Measurements from ENCODE around the gene ZNF580.
A peak's percentile ranks its signal among the peaks of the same experiment; 100 is the strongest.

Gene ZNF580

DNA sequence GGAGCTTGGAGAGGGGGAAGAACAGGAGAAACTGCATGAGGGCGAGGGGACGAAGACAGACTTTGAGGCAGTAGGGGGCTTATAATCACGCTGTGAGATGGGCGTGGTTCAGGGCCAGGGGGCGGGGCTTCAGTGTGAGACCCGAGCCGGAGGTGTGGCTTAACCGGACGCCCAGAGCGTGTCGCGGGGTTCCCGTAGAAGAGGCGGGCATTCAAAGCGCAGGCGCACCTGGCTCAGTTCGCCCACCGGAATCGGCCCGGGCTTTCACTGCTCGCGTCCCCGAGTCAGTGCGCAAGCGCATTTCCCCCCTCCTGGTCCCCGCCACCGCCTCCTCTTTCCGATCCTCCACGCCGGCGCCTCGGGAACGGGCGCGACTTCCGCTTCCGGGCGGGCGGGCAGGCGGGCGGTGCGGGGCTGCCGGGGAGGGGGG is 35.6 kb upstream of the ZNF580 start:
- H3K27ac ChIP-seq = peak overlapping the region; percentile 95

DNA sequence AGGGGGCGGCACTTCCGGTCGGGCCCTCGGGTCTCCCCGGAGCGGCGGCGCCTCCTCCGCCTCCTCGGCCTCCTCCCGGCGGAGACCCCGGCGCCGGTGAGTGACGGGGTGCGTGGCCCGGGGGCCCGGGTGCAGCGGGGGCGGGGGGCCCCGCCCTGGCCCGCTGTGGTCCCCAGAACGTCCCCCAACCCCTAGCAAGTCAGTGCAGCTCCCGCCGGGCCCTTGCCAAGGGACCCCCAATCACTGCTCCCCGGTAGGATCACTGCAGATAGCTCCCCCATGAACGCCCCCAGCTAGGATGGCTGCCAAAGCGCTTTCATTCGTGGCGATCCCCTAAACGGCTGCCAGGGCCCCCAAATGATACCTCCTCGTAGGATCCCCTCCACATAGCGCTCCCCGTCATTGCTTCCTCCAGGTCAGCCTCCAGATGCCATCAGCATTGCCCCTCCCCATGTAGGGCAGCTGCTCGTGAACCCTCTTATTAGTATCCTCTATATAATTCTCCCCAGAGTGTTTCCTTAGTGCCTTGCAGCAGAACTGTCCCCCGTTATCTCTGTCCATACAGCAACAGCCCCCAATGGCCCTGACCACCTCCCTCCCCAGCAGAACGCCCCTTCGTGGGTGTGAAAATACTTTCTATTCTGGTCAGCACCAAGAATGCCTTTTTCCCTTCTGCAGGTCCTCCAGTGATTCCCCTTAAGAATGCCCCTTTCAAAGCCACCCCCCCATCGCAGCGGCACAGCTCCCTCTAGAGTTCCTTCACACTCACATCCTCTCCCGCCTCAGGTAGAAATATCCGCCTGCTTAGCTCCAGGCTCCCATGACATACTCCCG is 34.9 kb upstream of the ZNF580 start, which contains the start of gene ZNF865:
Gene ZNF865 (plus strand): TSS at position 11 of the 834 bp plus-strand sequence. CDS start 7,972 bp downstream, outside the sequence.
- Histone ChIP-seq H3K9ac (peak within 1 kb of the TSS; percentile 94), H3K27ac (peak within 1 kb of the TSS; percentile 95), H3K36me3 (peaks cover 56% of the 10 kb centered on the region), H3K4me3 (peak within 1 kb of the TSS; percentile 85), H3K4me2 (peak within 1 kb of the TSS; percentile 97), H3K9me3 (no peaks in the 10 kb centered on the region), H3K27me3 (no peaks in the 10 kb centered on the region), H3K4me1 (peaks cover 36% of the 10 kb centered on the region), H4K20me1 (peaks cover 39% of the 10 kb centered on the region; the same call in 1 of the 2 replicates)
- no peak for TF ChIP-seq Cebpa-rat (IDR thresholded peaks at IDR 0.05)

More for the DNA sequence above, 35.6 kb upstream of the ZNF580 start:
- Histone ChIP-seq H3K4me3 (peak overlapping the region; percentile 85), H4K20me1 (peaks cover 33% of the 10 kb centered on the region; the same call in 1 of the 2 replicates), H3K36me3 (peaks cover 50% of the 10 kb centered on the region), H3K27me3 (no peaks in the 10 kb centered on the region), H3K4me2 (peak overlapping the region; percentile 95), H3K9me3 (no peaks in the 10 kb centered on the region), H3K4me1 (peaks cover 38% of the 10 kb centered on the region), H3K9ac (peak overlapping the region; percentile 94)
- no peak for TF ChIP-seq Cebpa-rat (IDR thresholded peaks at IDR 0.05)

DNA sequence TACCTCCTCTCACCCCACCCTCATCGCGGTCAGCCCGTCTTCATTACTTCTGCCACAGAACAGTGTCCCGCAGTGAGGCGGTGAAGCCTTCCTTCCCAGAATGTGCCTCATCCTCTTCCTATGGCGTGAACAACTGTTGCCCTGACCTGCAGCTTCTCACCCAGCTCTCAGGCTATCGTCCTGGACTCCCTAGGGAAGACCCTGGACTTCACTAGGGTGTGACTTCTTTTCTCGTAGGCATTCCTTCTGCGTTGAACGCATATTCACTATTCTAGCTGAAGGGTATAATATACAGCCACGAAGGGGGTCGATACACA is 34.4 kb upstream of the ZNF580 start:
- Histone ChIP-seq H3K27ac (peak overlapping the region; percentile 95; the same call in 1 of the 2 replicates), H3K4me1 (peaks cover 30% of the 10 kb centered on the region)

DNA sequence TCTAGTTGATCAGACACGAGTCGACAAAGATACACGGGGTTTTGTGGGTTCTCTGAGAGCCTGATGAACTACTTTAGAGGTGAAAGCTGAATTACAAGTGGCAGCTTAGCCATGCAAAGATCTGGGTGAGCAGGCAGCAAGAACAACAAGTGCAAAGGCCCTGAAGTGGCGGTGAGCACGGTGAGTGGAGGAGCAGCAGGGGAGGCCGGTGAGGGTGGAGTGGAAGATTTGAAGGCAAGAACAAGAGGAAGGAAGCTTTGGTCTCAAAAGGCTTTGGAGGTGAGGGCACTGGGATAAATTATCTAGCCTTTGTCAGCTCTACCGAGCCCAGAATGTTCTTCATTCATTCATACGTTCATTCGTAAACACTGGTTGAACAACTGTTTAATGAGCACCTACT is 34.0 kb upstream of the ZNF580 start:
- TF ChIP-seq Cebpa-rat (IDR thresholded peaks at IDR 0.05) = no peak
- Histone ChIP-seq H3K27me3 (no peaks in the 10 kb centered on the region), H3K9me3 (no peaks in the 10 kb centered on the region), H3K4me2 (peak overlapping the region; percentile 97), H3K4me3 (peak overlapping the region; percentile 85), H3K4me1 (peaks cover 27% of the 10 kb centered on the region), H3K36me3 (peaks cover 64% of the 10 kb centered on the region), H4K20me1 (peaks cover 48% of the 10 kb centered on the region), H3K9ac (peak overlapping the region; percentile 94), H3K27ac (peak overlapping the region; percentile 95; the same call in 1 of the 2 replicates)

More for the DNA sequence above, 34.4 kb upstream of the ZNF580 start:
- Histone ChIP-seq H4K20me1 (peaks cover 45% of the 10 kb centered on the region), H3K27me3 (no peaks in the 10 kb centered on the region), H3K36me3 (peaks cover 60% of the 10 kb centered on the region), H3K9ac (peak overlapping the region; percentile 94), H3K9me3 (no peaks in the 10 kb centered on the region), H3K4me3 (peak overlapping the region; percentile 85), H3K4me2 (peak overlapping the region; percentile 97)
- no peak for TF ChIP-seq Cebpa-rat (IDR thresholded peaks at IDR 0.05)

DNA sequence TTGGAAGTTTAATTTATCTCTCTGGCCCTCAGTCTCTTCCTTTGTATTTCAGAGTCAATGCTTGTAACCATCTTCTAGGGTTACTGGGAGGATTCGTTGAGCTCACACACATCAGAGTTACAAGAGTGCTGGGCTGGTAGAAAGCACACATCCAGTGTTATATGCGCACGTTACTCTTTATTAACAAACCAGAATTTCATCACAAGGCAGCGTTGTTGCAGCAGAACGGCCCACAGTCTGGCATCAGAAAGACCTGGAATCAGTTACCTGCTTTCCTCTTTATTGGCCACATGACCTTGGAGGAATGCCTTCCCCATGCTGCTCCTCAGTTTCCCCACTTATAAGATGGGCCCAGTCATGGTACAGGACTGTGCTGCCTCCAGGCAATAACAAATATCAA is 31.5 kb upstream of the ZNF580 start:
- Histone ChIP-seq H4K20me1 (peaks cover 64% of the 10 kb centered on the region), H3K9me3 (no peaks in the 10 kb centered on the region), H3K27me3 (no peaks in the 10 kb centered on the region), H3K4me3 (no peak overlapping the region), H3K4me2 (no peak overlapping the region), H3K27ac (no peak overlapping the region), H3K36me3 (peaks cover 71% of the 10 kb centered on the region), H3K9ac (no peak overlapping the region), H3K4me1 (peaks cover 20% of the 10 kb centered on the region)
- no peak for TF ChIP-seq Cebpa-rat (IDR thresholded peaks at IDR 0.05)

DNA sequence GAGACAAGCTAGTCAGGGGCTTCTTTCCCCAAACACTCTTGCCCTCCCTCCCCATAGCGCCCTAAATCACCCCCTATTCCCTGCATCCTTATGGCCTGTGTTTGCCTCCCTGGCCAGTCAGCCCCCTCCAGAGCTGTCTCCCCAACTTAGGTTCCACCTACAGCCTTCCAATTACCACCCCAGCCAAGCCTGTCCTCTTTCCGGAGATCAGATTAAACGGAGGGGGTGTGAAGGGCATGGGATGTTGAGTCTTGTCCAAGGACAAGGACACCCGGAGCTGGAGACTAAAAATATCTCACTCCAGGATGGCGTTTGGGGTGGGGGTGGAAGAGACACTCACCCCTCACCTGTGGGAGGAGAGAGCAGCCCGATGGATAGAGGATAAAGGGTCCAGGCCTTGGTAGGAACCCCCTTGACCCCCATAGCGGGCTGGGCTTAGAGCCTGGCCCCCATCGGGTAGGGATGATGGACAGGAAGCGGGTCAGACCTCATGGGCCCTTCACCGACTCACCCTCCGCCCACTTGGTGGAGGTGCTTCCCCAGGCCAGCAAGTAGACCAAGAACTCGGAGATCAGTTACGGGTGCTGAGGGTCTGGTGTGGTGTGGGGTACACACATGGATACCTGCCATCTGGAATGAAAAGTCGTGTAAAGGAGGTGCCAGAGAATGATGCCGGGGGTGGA is 29.4 kb upstream of the ZNF580 start:
- Histone ChIP-seq H3K4me3 (no peak overlapping the region), H4K20me1 (peaks cover 77% of the 10 kb centered on the region), H3K4me2 (no peak overlapping the region), H3K9ac (no peak overlapping the region), H3K4me1 (peaks cover 13% of the 10 kb centered on the region), H3K36me3 (peaks cover 92% of the 10 kb centered on the region), H3K27ac (no peak overlapping the region), H3K9me3 (no peaks in the 10 kb centered on the region), H3K27me3 (no peaks in the 10 kb centered on the region)
- no peak for TF ChIP-seq Cebpa-rat (IDR thresholded peaks at IDR 0.05)

DNA sequence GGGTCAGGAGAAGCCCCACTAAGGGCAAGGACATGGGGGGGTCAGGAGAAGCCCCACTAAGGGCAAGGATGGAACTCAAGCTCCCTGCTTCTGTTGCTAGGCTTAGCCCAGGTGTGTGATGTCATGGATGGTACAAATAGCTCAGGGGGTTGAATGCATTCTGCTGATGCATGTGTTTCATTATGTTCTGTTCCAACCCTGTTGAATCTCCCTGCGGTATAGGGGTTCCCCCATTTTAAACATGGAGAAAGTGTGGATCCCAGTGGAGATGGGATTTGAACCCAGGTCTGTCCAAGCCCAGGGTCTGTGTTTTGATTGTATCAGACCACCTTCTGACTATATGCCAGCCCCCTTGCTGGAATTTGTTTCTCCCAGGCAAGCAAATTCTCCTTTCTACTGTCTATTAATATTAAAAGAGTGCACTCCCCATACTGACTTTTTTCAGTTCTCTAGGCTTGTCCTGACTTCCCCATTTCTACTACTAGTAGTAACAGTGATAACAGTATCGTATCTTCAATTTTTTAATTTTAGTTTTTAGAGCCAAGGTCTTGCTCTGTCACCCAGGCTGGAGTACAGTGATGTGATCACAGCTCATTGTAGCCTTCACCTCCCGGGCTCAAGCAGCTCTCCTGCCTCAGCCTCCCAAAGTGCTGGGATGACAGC is 28.7 kb upstream of the ZNF580 start:
- no peak overlapping the region for H3K4me2 ChIP-seq
- H3K27ac ChIP-seq = no peak overlapping the region
- H3K36me3 ChIP-seq = peaks cover 93% of the 10 kb centered on the region
- peaks cover 78% of the 10 kb centered on the region for H4K20me1 ChIP-seq
- H3K27me3 ChIP-seq = no peaks in the 10 kb centered on the region
- no peak overlapping the region for H3K4me3 ChIP-seq
- no peaks in the 10 kb centered on the region for H3K9me3 ChIP-seq
- H3K9ac ChIP-seq = no peak overlapping the region
- H3K4me1 ChIP-seq = peaks cover 7% of the 10 kb centered on the region
- TF ChIP-seq Cebpa-rat (IDR thresholded peaks at IDR 0.05) = no peak

DNA sequence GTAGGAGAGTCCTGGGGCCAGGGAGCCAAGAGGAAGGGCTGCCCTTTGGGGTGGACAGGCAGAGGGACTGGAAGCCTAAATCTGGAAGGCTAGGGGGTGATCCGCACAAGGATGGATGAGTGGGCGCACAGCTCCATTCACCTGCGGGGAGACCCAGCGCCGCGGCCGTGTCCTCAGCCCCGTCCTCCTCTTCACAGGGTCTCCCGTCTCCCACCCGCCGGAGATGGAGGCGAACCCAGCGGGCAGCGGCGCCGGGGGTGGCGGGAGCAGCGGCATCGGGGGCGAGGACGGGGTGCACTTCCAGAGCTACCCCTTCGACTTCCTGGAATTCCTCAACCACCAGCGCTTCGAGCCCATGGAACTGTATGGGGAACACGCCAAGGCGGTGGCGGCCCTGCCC is 27.4 kb upstream of the ZNF580 start:
- peaks cover 94% of the 10 kb centered on the region for H3K36me3 ChIP-seq
- H3K27ac ChIP-seq = no peak overlapping the region
- H3K4me1 ChIP-seq = no peaks in the 10 kb centered on the region
- no peaks in the 10 kb centered on the region for H3K9me3 ChIP-seq
- TF ChIP-seq Cebpa-rat (IDR thresholded peaks at IDR 0.05) = no peak
- H3K4me3 ChIP-seq = no peak overlapping the region
- H4K20me1 ChIP-seq = peaks cover 66% of the 10 kb centered on the region
- H3K4me2 ChIP-seq = no peak overlapping the region
- H3K9ac ChIP-seq = no peak overlapping the region
- no peaks in the 10 kb centered on the region for H3K27me3 ChIP-seq

DNA sequence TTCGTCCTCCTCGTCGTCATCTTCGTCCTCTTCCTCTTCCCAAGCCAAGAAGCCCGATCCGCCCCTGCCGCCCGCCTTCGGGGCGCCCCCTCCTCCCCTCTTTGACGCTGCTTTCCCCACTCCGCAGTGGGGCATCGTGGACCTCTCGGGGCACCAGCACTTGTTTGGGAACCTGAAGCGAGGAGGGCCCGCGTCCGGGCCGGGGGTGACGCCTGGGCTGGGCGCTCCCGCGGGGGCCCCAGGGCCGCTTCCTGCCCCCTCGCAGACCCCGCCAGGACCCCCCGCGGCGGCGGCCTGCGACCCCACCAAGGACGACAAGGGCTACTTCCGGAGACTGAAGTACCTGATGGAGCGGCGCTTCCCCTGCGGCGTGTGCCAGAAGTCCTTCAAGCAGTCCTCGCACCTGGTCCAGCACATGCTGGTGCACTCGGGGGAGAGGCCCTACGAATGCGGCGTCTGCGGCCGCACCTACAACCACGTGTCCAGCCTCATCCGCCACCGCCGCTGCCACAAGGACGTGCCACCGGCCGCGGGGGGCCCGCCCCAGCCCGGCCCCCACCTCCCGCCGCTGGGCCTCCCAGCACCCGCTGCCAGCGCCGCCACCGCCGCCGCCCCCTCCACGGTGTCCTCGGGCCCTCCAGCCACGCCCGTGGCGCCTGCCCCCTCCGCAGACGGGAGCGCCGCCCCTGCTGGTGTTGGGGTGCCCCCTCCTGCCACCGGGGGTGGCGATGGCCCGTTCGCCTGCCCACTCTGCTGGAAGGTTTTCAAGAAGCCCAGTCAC is 26.7 kb upstream of the ZNF580 start:
- no peak for TF ChIP-seq Cebpa-rat (IDR thresholded peaks at IDR 0.05)
- H4K20me1 ChIP-seq = peaks cover 59% of the 10 kb centered on the region
- no peak overlapping the region for H3K4me3 ChIP-seq
- no peak overlapping the region for H3K27ac ChIP-seq
- peaks cover 91% of the 10 kb centered on the region for H3K36me3 ChIP-seq
- no peaks in the 10 kb centered on the region for H3K4me1 ChIP-seq
- no peak overlapping the region for H3K9ac ChIP-seq
- no peak overlapping the region for H3K4me2 ChIP-seq
- H3K9me3 ChIP-seq = no peaks in the 10 kb centered on the region
- H3K27me3 ChIP-seq = no peaks in the 10 kb centered on the region
